OCI-LY7 (cell line): ENCODE data around the gene SBF2. TPM values are rescaled to one million over a fixed set of nuclear protein-coding genes. Genes with fewer than 3 reads are reported as not detected.

Experiments used
- BruUV-seq: library from RNA; stranded (reverse); fragments of 400-500 nt; replicated peaks from 2 replicates; lab custom pipeline; 2021; lab: Mats Ljungman, UMichigan
- CTCF ChIA-PET: fragments of 300-600 bp; sonication (Branson Sonifier 250); formaldehyde crosslinking; loops from one replicate; lab custom pipeline; 2022; ENCODE audit warnings: antibody characterized with exemption; ENCODE audit not compliant: unreplicated experiment; lab: Charles Lee
- POLR2A ChIA-PET: fragments of 300-600 bp; sonication (Branson Sonifier 250); formaldehyde crosslinking; loops from one replicate; lab custom pipeline; 2022; ENCODE audit warnings: antibody characterized with exemption; lab: Charles Lee
- DNase-seq: peaks from one replicate; pipeline ENCODE4 v3.0.0-alpha.2; 2015; ENCODE audit warnings: low spot score
- H2AFZ ChIP-seq: fragments of 200-600 bp; sonication (generic), shearing (Covaris generic); 2 replicates; pipeline ENCODE4 v1.6.1; 2014; ENCODE audit warnings: mild to moderate bottlenecking, antibody characterized with exemption, low read length, moderate library complexity
- H3K27ac ChIP-seq: fragments of 200-600 bp; sonication (generic); 2 replicates; pipeline ENCODE4 v1.5.1; 2014; ENCODE audit warnings: mixed run types, low read depth, mild to moderate bottlenecking, moderate library complexity, low read length, inconsistent platforms; ENCODE audit not compliant: poor library complexity, severe bottlenecking
- H3K36me3 ChIP-seq: fragments of 200-600 bp; sonication (generic); 2 replicates; pipeline ENCODE4 v1.6.1; 2014; ENCODE audit warnings: mild to moderate bottlenecking, antibody characterized with exemption, low read length, moderate library complexity, mixed read lengths; ENCODE audit not compliant: insufficient read depth
- H3K4me1 ChIP-seq: fragments of 200-600 bp; sonication (generic); 2 replicates; pipeline ENCODE4 v1.5.1; 2014; ENCODE audit warnings: mild to moderate bottlenecking, low read length; ENCODE audit not compliant: insufficient read depth, poor library complexity, severe bottlenecking
- H3K4me2 ChIP-seq: fragments of 200-600 bp; sonication (generic); 2 replicates; pipeline ENCODE4 v1.6.1; 2014; ENCODE audit warnings: mild to moderate bottlenecking, low read length
- H3K4me3 ChIP-seq: fragments of 200-600 bp; sonication (generic); 2 replicates; pipeline ENCODE4 v1.5.1; 2014; ENCODE audit warnings: mild to moderate bottlenecking, low read depth, low read length; ENCODE audit not compliant: poor library complexity, severe bottlenecking
- H3K79me2 ChIP-seq: fragments of 200-600 bp; sonication (generic); 2 replicates; pipeline ENCODE4 v1.6.1; 2016; ENCODE audit warnings: low read depth, mild to moderate bottlenecking, low read length, moderate library complexity, mixed read lengths; ENCODE audit not compliant: insufficient read depth
- H3K9me2 ChIP-seq: fragments of 200-600 bp; sonication (generic); 2 replicates; pipeline ENCODE4 v1.6.1; 2016; ENCODE audit warnings: mild to moderate bottlenecking, low read length, mixed read lengths; ENCODE audit not compliant: insufficient read depth
- H3K9me3 ChIP-seq: fragments of 200-600 bp; sonication (generic); 2 replicates; pipeline ENCODE4 v1.6.1; 2014; ENCODE audit warnings: mild to moderate bottlenecking, mixed run types, low read length, mixed read lengths
- H4K20me1 ChIP-seq: fragments of 200-600 bp; sonication (generic); 2 replicates; pipeline ENCODE4 v1.6.1; 2014; ENCODE audit warnings: mild to moderate bottlenecking, antibody characterized with exemption, low read length, moderate library complexity, mixed read lengths; ENCODE audit not compliant: insufficient read depth
- CTCF ChIP-seq: fragments of 200-600 bp; sonication (generic); conservative IDR thresholded peaks from 2 replicates; pipeline ENCODE4 v1.5.1; 2014; ENCODE audit warnings: mild to moderate bottlenecking, antibody characterized with exemption, low read length, moderate library complexity, mixed read lengths
- EZH2phosphoT487 ChIP-seq: fragments of 200-600 bp; sonication (generic); IDR thresholded peaks from 2 replicates; pipeline ENCODE4 v1.6.1; 2018; ENCODE audit warnings: low read depth, borderline replicate concordance, mild to moderate bottlenecking, mixed run types, antibody characterized with exemption, low read length, moderate library complexity, mixed read lengths
- intact Hi-C: fragments of 100-400 bp; cut with micrococcal nuclease; formaldehyde crosslinking; loops from one replicate; pipeline ENCODE4 v1.10.0; 2022; ENCODE audit not compliant: unreplicated experiment
- total RNA-seq, 2 experiments: library from RNA; depleted of rRNA in 1 of 2; stranded (reverse); fragments of >200 nt in 1 of 2; shearing (Covaris generic) in 1 of 2; gene quantifications; 2 replicates each; pipeline ENCODE4 v1.2.3, GENCODE V29; 2014 to 2022

Gene SBF2
- total RNA-seq, 2 experiments from 2014 or later = 12.9 to 14.3 TPM

- Histone ChIP-seq H3K4me2 (no peak overlapping the region), H3K4me1 (peaks cover 33% of the 10 kb centered on the region), H3K36me3 (0 out of 2 replicates have a peak, but pooled peaks cover 3% of the 10 kb centered on the region), H3K79me2 (no peaks in the 10 kb centered on the region), H3K27ac (no peak overlapping the region), H4K20me1 (no peaks in the 10 kb centered on the region), H2AFZ (no peak overlapping the region), H3K9me3 (no peaks in the 10 kb centered on the region), H3K9me2 (no peaks in the 10 kb centered on the region), H3K4me3 (no peak overlapping the region)
- DNase-seq = no peak
- BruUV-seq = no TSS peak
- intact Hi-C loops = no loop called here
- POLR2A ChIA-PET = no interaction called here
- CTCF ChIA-PET = no interaction called here
- no peak for TF ChIP-seq CTCF
- no peak for TF ChIP-seq EZH2phosphoT487
Observed at GRCh38 chr11:9852465-9852864, 441.6 kb downstream of the SBF2 start.

DNA sequence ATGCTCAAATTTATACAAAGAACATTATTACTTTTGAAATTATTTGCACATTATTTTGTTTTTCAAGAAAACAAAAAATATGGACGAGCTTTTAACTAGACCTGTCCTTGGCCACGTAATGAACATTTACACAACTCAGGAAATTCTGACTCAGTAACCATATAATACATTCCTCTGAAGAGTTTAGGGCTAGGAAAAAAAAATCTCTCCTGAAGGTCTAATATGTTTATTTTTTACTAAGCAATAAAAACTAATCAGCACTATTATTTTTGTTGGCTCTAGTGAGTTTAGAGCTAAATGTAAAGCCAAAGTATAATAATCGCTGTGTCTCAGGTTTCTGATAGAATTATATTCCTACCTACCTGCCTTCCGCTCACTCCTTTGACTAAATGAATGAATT is 442.7 kb downstream of the SBF2 start:
- TF ChIP-seq CTCF (no peak), EZH2phosphoT487 (no peak)
- H2AFZ ChIP-seq = no peak overlapping the region
- no peaks in the 10 kb centered on the region for H3K9me3 ChIP-seq
- H3K79me2 ChIP-seq = no peaks in the 10 kb centered on the region
- no peak overlapping the region for H3K27ac ChIP-seq
- no peak overlapping the region for H3K4me2 ChIP-seq
- no TSS peak for BruUV-seq
- H4K20me1 ChIP-seq = no peaks in the 10 kb centered on the region
- ChIA-PET CTCF (no interaction called here), POLR2A (interaction anchor here (0.6 kb wide), 3 partner anchors 24 to 930 kb away, joined by 3 read pairs; no protein-coding TSS in a partner anchor)
- peaks cover 22% of the 10 kb centered on the region for H3K4me1 ChIP-seq
- DNase-seq = no peak
- no peak overlapping the region for H3K4me3 ChIP-seq
- 0 out of 2 replicates have a peak, but pooled peaks cover 3% of the 10 kb centered on the region for H3K36me3 ChIP-seq
- no peaks in the 10 kb centered on the region for H3K9me2 ChIP-seq
- intact Hi-C loops = no loop called here

DNA sequence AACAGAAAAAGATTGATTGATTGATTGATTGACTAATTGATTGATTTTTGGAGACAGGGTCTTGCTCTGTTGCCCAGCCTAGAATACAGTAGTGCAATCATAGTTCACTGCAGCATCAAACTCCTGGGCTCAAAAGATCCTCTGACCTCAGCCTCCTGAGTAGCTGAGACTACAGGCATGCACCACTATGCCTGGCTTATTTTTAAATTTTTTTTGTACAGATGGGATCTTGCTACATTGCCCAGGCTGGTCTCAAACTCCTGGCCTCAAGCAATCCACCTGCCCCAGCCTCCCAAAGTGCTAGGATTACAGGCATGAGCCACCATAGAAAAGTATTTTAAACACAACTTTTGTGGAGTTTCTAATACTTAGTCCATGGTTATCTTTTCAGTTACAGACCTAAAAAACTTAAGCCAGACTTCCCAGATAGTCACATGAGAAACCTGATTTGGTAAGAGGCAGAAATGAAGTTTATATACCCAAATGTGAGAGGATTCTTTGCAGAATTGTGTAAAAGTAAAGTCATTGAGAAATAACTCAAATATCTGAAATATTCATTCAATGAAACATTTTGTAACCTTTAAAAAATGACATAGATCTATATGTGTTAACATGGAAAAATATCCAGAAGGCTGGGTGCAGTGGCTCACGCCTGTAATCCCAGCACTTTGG is 443.7 kb downstream of the SBF2 start:
- no TSS peak for BruUV-seq
- Histone ChIP-seq H3K79me2 (no peaks in the 10 kb centered on the region), H3K9me2 (no peaks in the 10 kb centered on the region), H3K4me2 (no peak overlapping the region), H3K4me1 (peaks cover 12% of the 10 kb centered on the region), H3K36me3 (no peaks in the 10 kb centered on the region), H4K20me1 (no peaks in the 10 kb centered on the region), H2AFZ (no peak overlapping the region), H3K9me3 (no peaks in the 10 kb centered on the region), H3K4me3 (no peak overlapping the region), H3K27ac (no peak overlapping the region)
- POLR2A ChIA-PET = interaction anchor here (0.5 kb wide), 1 partner anchor 9 kb away, joined by 3 read pairs; no protein-coding TSS in a partner anchor
- no peak for DNase-seq
- CTCF ChIA-PET = interaction anchor here (0.6 kb wide), 1 partner anchor 277 kb away, joined by 3 read pairs; the partner anchor contains the start of gene WEE1
- intact Hi-C loops = no loop called here
- TF ChIP-seq CTCF = no peak
